Measurements from ENCODE around the gene AGL.
"Not testable (repeated sequence)": the region's sequence is repeated elsewhere in the genome, so short reads cannot be mapped to it uniquely, and the experiment has no call there.

The AGL gene

GRCh38 chr1:99955375-99955774 lies 105.2 kb downstream of the AGL start:
- TF ChIP-seq CTCF (conservative IDR thresholded peaks at IDR 0.05; ENCODE audit: low read depth, low read length), result no peak
- no peak for DNase-seq (ENCODE audit: low read depth)
- H3K4me3 ChIP-seq (ENCODE audit: low read depth, low read length), result no peak overlapping the region

- DNase-seq (ENCODE audit: low read depth), result peak; percentile 59
- H3K4me3 ChIP-seq (ENCODE audit: low read depth, low read length), result no peak overlapping the region
- TF ChIP-seq CTCF (conservative IDR thresholded peaks at IDR 0.05; ENCODE audit: low read depth, low read length), result peak; percentile 40
These were observed 106.6 kb downstream of the AGL start for GRCh38 chr1:99956755-99957154.

- no peak for DNase-seq (ENCODE audit: low read depth)
- TF ChIP-seq CTCF (conservative IDR thresholded peaks at IDR 0.05; ENCODE audit: low read depth, low read length), result no peak
- no peak overlapping the region for H3K4me3 ChIP-seq (ENCODE audit: low read depth, low read length)
These were observed 107.7 kb downstream of the AGL start for GRCh38 chr1:99957818-99958217.

- DNase-seq (ENCODE audit: low read depth); H3K4me3 ChIP-seq (ENCODE audit: low read depth, low read length): not testable (repeated sequence)
These were observed 109.1 kb downstream of the AGL start for GRCh38 chr1:99959189-99959705.

- not testable (repeated sequence) for DNase-seq (ENCODE audit: low read depth)
These were observed 110.1 kb downstream of the AGL start for GRCh38 chr1:99960260-99960659.

GRCh38 chr1:99963041-99963795 lies 113.1 kb downstream of the AGL start:
- no peak for TF ChIP-seq CTCF (conservative IDR thresholded peaks at IDR 0.05; ENCODE audit: low read depth, low read length)
- no peak overlapping the region for H3K4me3 ChIP-seq (ENCODE audit: low read depth, low read length)
- DNase-seq (ENCODE audit: low read depth), result peak; percentile 74

More at GRCh38 chr1:99960260-99960659, 110.1 kb downstream of the AGL start:
- not testable (repeated sequence) for H3K4me3 ChIP-seq (ENCODE audit: low read depth, low read length)

- no peak overlapping the region for H3K4me3 ChIP-seq (ENCODE audit: low read depth, low read length)
- TF ChIP-seq CTCF (conservative IDR thresholded peaks at IDR 0.05; ENCODE audit: low read depth, low read length), result no peak
- DNase-seq (ENCODE audit: low read depth), result no peak
These were observed 114.6 kb downstream of the AGL start for GRCh38 chr1:99964806-99965205.

GRCh38 chr1:99965646-99966375 lies 115.7 kb downstream of the AGL start:
- DNase-seq (ENCODE audit: low read depth), result no peak
- no peak for TF ChIP-seq CTCF (conservative IDR thresholded peaks at IDR 0.05; ENCODE audit: low read depth, low read length)
- no peak overlapping the region for H3K4me3 ChIP-seq (ENCODE audit: low read depth, low read length)

Data from choroid plexus epithelial cell (primary cell).